ENCODE results near the gene ADGRB3. TPM values are rescaled to one million over a fixed set of nuclear protein-coding genes. Genes with fewer than 3 reads are reported as not detected.

Gene ADGRB3
- total RNA-seq, 2 experiments from 2014 or later = not detected

- H3K4me3 Mint-ChIP-seq = no peak overlapping the region
- no peaks in the 10 kb centered on the region for H3K36me3 Mint-ChIP-seq (ENCODE audit: low read depth)
- DNase-seq = no peak
- CTCF ChIA-PET = no interaction called here
- no peaks in the 10 kb centered on the region for H3K27me3 Mint-ChIP-seq
- POLR2A ChIA-PET = no interaction called here
- H3K9me3 Mint-ChIP-seq = no peaks in the 10 kb centered on the region
- no peak overlapping the region for H3K27ac Mint-ChIP-seq
- no peaks in the 10 kb centered on the region for H3K4me1 Mint-ChIP-seq
These were observed 403.8 kb downstream of the ADGRB3 start for GRCh38 chr6:69038841-69039240.

GRCh38 chr6:69042297-69042696, 407.2 kb downstream of the ADGRB3 start:
- H3K9me3 Mint-ChIP-seq = no peaks in the 10 kb centered on the region
- no peaks in the 10 kb centered on the region for H3K36me3 Mint-ChIP-seq (ENCODE audit: low read depth)
- H3K4me3 Mint-ChIP-seq = no peak overlapping the region
- H3K4me1 Mint-ChIP-seq = no peaks in the 10 kb centered on the region
- ChIA-PET CTCF (no interaction called here), POLR2A (no interaction called here)
- no peaks in the 10 kb centered on the region for H3K27me3 Mint-ChIP-seq
- no peak for DNase-seq
- no peak overlapping the region for H3K27ac Mint-ChIP-seq

GRCh38 chr6:69044534-69044933, 409.5 kb downstream of the ADGRB3 start:
- H3K4me1 Mint-ChIP-seq = no peaks in the 10 kb centered on the region
- POLR2A ChIA-PET = no interaction called here
- DNase-seq = no peak
- H3K4me3 Mint-ChIP-seq = no peak overlapping the region
- no peaks in the 10 kb centered on the region for H3K9me3 Mint-ChIP-seq
- no peaks in the 10 kb centered on the region for H3K36me3 Mint-ChIP-seq (ENCODE audit: low read depth)
- H3K27me3 Mint-ChIP-seq = no peaks in the 10 kb centered on the region
- CTCF ChIA-PET = no interaction called here
- no peak overlapping the region for H3K27ac Mint-ChIP-seq

GRCh38 chr6:69059413-69059812, 424.3 kb downstream of the ADGRB3 start:
- no peaks in the 10 kb centered on the region for H3K4me1 Mint-ChIP-seq
- CTCF ChIA-PET = no interaction called here
- no peaks in the 10 kb centered on the region for H3K36me3 Mint-ChIP-seq (ENCODE audit: low read depth)
- no peak overlapping the region for H3K4me3 Mint-ChIP-seq
- no peaks in the 10 kb centered on the region for H3K27me3 Mint-ChIP-seq
- no peaks in the 10 kb centered on the region for H3K9me3 Mint-ChIP-seq
- no peak for DNase-seq
- POLR2A ChIA-PET = no interaction called here
- H3K27ac Mint-ChIP-seq = no peak overlapping the region

GRCh38 chr6:69061066-69061465, 426.0 kb downstream of the ADGRB3 start:
- POLR2A ChIA-PET = no interaction called here
- no peak overlapping the region for H3K4me3 Mint-ChIP-seq
- H3K4me1 Mint-ChIP-seq = no peaks in the 10 kb centered on the region
- H3K27me3 Mint-ChIP-seq = no peaks in the 10 kb centered on the region
- H3K9me3 Mint-ChIP-seq = no peaks in the 10 kb centered on the region
- no peak for DNase-seq
- no peaks in the 10 kb centered on the region for H3K36me3 Mint-ChIP-seq (ENCODE audit: low read depth)
- no peak overlapping the region for H3K27ac Mint-ChIP-seq
- CTCF ChIA-PET = no interaction called here

GRCh38 chr6:69063401-69063800, 428.3 kb downstream of the ADGRB3 start:
- Mint-ChIP-seq H3K27me3 (no peaks in the 10 kb centered on the region), H3K4me3 (no peak overlapping the region), H3K4me1 (no peaks in the 10 kb centered on the region), H3K27ac (no peak overlapping the region), H3K9me3 (no peaks in the 10 kb centered on the region), H3K36me3 (ENCODE audit: low read depth) (no peaks in the 10 kb centered on the region)
- ChIA-PET CTCF (no interaction called here), POLR2A (no interaction called here)
- no peak for DNase-seq

- ChIA-PET CTCF (no interaction called here), POLR2A (no interaction called here)
- no peaks in the 10 kb centered on the region for H3K4me1 Mint-ChIP-seq
- no peaks in the 10 kb centered on the region for H3K27me3 Mint-ChIP-seq
- DNase-seq = no peak
- H3K9me3 Mint-ChIP-seq = no peaks in the 10 kb centered on the region
- no peak overlapping the region for H3K4me3 Mint-ChIP-seq
- no peak overlapping the region for H3K27ac Mint-ChIP-seq
- no peaks in the 10 kb centered on the region for H3K36me3 Mint-ChIP-seq (ENCODE audit: low read depth)
These were observed 429.1 kb downstream of the ADGRB3 start for GRCh38 chr6:69064226-69064625.

- POLR2A ChIA-PET = no interaction called here
- no peaks in the 10 kb centered on the region for H3K27me3 Mint-ChIP-seq
- H3K27ac Mint-ChIP-seq = no peak overlapping the region
- DNase-seq = no peak
- H3K9me3 Mint-ChIP-seq = no peaks in the 10 kb centered on the region
- H3K36me3 Mint-ChIP-seq (ENCODE audit: low read depth) = no peaks in the 10 kb centered on the region
- H3K4me3 Mint-ChIP-seq = no peak overlapping the region
- CTCF ChIA-PET = no interaction called here
- no peaks in the 10 kb centered on the region for H3K4me1 Mint-ChIP-seq
These were observed 434.8 kb downstream of the ADGRB3 start for GRCh38 chr6:69069881-69070280.

- Mint-ChIP-seq H3K36me3 (ENCODE audit: low read depth) (no peaks in the 10 kb centered on the region), H3K4me1 (no peaks in the 10 kb centered on the region), H3K4me3 (no peak overlapping the region), H3K27me3 (no peaks in the 10 kb centered on the region), H3K27ac (no peak overlapping the region), H3K9me3 (no peaks in the 10 kb centered on the region)
- no peak for DNase-seq
- POLR2A ChIA-PET = no interaction called here
- CTCF ChIA-PET = no interaction called here
These were observed 437.7 kb downstream of the ADGRB3 start for GRCh38 chr6:69072796-69073195.

- no peak for DNase-seq
- no peak overlapping the region for H3K4me3 Mint-ChIP-seq
- H3K36me3 Mint-ChIP-seq (ENCODE audit: low read depth) = no peaks in the 10 kb centered on the region
- CTCF ChIA-PET = no interaction called here
- H3K4me1 Mint-ChIP-seq = no peaks in the 10 kb centered on the region
- H3K27ac Mint-ChIP-seq = no peak overlapping the region
- H3K9me3 Mint-ChIP-seq = no peaks in the 10 kb centered on the region
- POLR2A ChIA-PET = no interaction called here
- H3K27me3 Mint-ChIP-seq = no peaks in the 10 kb centered on the region
These were observed 449.8 kb downstream of the ADGRB3 start for GRCh38 chr6:69084746-69085335.

- CTCF ChIA-PET = no interaction called here
- Mint-ChIP-seq H3K36me3 (ENCODE audit: low read depth) (no peaks in the 10 kb centered on the region), H3K27ac (no peak overlapping the region), H3K27me3 (no peaks in the 10 kb centered on the region), H3K4me3 (no peak overlapping the region), H3K4me1 (no peaks in the 10 kb centered on the region), H3K9me3 (no peaks in the 10 kb centered on the region)
- POLR2A ChIA-PET = no interaction called here
- no peak for DNase-seq
These were observed 451.6 kb downstream of the ADGRB3 start for GRCh38 chr6:69086689-69087088.

GRCh38 chr6:69089539-69089938, 454.5 kb downstream of the ADGRB3 start:
- no peaks in the 10 kb centered on the region for H3K36me3 Mint-ChIP-seq (ENCODE audit: low read depth)
- no peak overlapping the region for H3K4me3 Mint-ChIP-seq
- H3K27me3 Mint-ChIP-seq = no peaks in the 10 kb centered on the region
- no peaks in the 10 kb centered on the region for H3K9me3 Mint-ChIP-seq
- DNase-seq = no peak
- ChIA-PET POLR2A (no interaction called here), CTCF (no interaction called here)
- H3K4me1 Mint-ChIP-seq = no peaks in the 10 kb centered on the region
- no peak overlapping the region for H3K27ac Mint-ChIP-seq

GRCh38 chr6:69090132-69090531, 455.1 kb downstream of the ADGRB3 start:
- ChIA-PET POLR2A (no interaction called here), CTCF (interaction anchor here (0.6 kb wide), 1 partner anchor 453 kb away, joined by 3 read pairs; no protein-coding TSS in a partner anchor)
- no peaks in the 10 kb centered on the region for H3K4me1 Mint-ChIP-seq
- no peak for DNase-seq
- H3K9me3 Mint-ChIP-seq = no peaks in the 10 kb centered on the region
- no peak overlapping the region for H3K27ac Mint-ChIP-seq
- H3K36me3 Mint-ChIP-seq (ENCODE audit: low read depth) = no peaks in the 10 kb centered on the region
- H3K27me3 Mint-ChIP-seq = no peaks in the 10 kb centered on the region
- H3K4me3 Mint-ChIP-seq = no peak overlapping the region

- Mint-ChIP-seq H3K4me1 (no peaks in the 10 kb centered on the region), H3K27ac (no peak overlapping the region)
These were observed 461.6 kb downstream of the ADGRB3 start for GRCh38 chr6:69096681-69097080.

More at GRCh38 chr6:69096681-69097080, 461.6 kb downstream of the ADGRB3 start:
- Mint-ChIP-seq H3K9me3 (no peaks in the 10 kb centered on the region), H3K4me3 (no peak overlapping the region), H3K36me3 (ENCODE audit: low read depth) (no peaks in the 10 kb centered on the region), H3K27me3 (no peaks in the 10 kb centered on the region)
- DNase-seq = no peak
- ChIA-PET CTCF (no interaction called here), POLR2A (no interaction called here)
